ENCODE measurements around the gene ITGA2. TPM values are rescaled to one million over a fixed set of nuclear protein-coding genes. Genes with fewer than 3 reads are reported as not detected.

The ITGA2 gene
- total and polyA plus RNA-seq, 2 of the 8 experiments (the other 6 are each of a cell fraction or from before 2014, with no cell fraction given) = 1.4 to 7.7 TPM

DNA sequence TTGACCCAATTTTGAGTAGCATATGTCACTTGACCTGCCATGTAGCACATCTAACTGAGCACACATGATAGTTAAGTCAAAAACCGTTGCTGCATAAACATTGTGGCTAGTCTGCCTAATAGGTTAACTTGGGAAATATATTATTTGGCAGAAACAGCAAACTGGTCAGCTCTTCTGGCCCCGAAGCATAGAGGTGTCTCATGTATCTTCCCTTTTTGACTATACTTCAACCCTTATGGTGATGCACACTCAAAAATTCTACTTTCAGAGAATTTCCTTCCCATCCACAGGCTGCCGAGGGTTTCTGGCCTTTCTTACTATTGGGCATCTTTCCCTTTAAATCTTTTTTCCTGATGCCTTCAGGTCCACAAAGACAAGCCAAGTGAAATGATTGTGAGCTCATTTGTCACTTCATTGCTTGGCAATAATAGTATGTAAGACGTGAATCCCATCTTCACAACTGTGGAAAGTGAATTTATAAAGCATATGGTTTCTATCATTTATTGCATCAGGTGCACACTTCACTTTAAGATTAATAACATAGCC is 79.2 kb downstream of the ITGA2 start (continued):
- no peak for TF ChIP-seq FOSL1 (IDR thresholded peaks at IDR 0.05; ENCODE audit: insufficient read depth, low read depth, low read length)
- TF ChIP-seq CEBPB (IDR thresholded peaks at IDR 0.05; ENCODE audit: low read depth, low read length) = no peak

Measured in H1 (cell line).